NK-92 treated with Interleukin-12 subunit alpha and Interleukin-12 subunit beta, amount 100 ng/mL, for 24 hours (cell line): ENCODE measurements around the gene NRAS.

Experiments
- DNase-seq: peaks from one replicate; lab custom pipeline; 2025; lab: John Stamatoyannopoulos, UW

Gene NRAS

DNA sequence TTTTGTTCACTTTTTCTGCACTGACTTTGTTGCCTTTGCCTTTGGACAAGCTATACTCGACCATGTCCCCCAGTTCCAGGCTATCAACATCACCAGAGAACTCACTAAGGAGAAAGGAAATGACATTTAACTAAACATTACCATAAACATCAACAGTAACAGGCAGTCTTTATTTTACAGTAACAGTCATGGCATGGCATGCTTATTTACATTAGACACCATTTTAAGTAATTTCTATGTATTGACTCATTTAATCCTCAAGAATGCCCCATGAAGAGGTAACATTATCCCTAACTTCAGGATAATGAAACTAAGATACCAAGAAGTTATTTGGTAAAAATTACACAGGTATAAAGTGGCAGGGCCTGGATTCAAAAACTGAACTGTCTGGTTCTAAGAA lies 8.7 kb upstream of the NRAS start:
- DNase-seq, result no peak

GRCh38 chr1:114723915-114724314 lies 7.3 kb upstream of the NRAS start:
- DNase-seq, result no peak

GRCh38 chr1:114723457-114723856 lies 6.9 kb upstream of the NRAS start:
- no peak for DNase-seq

GRCh38 chr1:114720492-114720891 lies 3.9 kb upstream of the NRAS start:
- DNase-seq, result no peak

GRCh38 chr1:114719424-114719787 lies 2.8 kb upstream of the NRAS start:
- no peak for DNase-seq

DNA sequence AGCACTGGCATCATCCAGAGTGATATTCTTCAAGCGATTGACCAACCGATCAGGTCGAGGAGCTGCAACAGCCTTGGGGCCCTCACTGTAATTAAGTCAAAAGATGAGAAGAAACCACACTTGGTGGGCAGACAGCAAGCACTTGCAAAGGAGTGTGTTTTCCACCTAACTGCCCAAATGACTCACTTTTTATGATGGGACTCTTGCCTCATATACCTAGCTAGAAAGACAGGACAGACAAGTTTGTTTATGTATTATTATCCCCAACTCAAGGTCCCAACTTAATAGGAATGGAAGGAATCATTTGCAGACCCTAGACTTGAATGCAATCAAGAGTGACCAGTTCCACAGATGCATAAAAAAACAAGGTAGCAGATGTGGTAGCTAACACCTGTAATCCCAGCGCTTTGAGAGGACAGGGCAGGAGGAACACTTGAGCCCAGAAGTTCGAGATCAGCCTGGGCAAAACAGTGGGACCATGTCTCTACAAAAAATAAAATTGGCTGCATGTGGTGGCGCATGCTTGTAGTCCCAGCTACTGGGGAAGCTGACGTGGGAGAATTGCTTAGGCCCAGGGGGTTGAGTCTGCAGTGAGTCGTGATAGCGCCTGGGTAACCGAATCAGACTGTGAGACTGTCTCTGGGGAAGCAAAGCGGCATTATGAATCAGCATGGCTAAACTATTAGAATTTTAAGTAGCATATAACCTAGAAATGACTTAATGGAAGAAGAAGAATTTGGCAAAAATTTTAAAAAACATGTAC lies 2.3 kb upstream of the NRAS start:
- no peak for DNase-seq

DNA sequence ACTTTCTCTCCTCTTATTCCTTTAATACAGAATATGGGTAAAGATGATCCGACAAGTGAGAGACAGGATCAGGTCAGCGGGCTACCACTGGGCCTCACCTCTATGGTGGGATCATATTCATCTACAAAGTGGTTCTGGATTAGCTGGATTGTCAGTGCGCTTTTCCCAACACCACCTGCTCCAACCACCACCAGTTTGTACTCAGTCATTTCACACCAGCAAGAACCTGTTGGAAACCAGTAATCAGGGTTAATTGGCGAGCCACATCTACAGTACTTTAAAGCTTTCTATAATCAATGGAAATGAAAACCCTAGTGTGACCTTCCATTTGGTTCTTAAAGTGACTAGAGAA lies 643 bp downstream of the NRAS start:
- DNase-seq, result no peak

DNA sequence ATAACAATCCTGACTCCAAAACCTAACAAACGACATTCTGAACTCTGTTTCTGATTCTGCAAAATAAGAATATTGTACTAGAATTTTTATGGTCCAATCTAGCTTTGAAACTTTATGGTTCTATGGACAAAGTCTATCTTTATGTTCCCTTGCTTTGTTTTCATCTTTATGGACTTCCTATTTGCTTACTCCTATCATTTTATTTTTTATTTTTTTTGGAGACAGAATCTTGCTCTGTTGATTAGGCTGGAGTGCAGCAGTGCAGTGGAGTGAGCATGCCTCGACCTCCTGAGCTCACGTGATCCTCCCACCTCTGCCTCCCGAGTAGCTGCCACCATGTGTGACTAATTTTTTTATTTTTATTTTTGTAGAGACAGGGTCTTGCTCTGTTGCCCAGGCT lies 3.6 kb downstream of the NRAS start:
- DNase-seq, result no peak

DNA sequence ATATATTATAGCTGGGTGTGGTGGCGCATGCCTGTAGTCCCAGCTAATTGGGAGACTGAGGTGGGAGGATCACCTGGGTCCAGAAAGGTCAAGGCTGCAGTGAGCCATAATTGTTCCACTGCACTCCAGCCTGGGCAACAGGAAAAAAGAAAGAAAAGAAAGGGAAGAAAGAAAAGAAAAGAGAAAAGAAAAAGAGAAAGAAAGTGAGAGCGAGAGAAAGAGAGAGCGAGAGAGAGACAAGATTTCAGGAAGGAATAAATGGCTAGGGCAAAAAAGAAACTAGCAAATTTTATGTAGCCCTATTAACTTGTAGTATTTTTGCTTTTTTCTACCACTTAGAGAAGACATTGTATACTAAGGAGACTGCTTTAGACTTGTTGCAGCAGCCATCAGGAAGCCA lies 6.2 kb downstream of the NRAS start:
- no peak for DNase-seq

- DNase-seq, result no peak
These were observed 9.0 kb downstream of the NRAS start for GRCh38 chr1:114707604-114708003.

DNA sequence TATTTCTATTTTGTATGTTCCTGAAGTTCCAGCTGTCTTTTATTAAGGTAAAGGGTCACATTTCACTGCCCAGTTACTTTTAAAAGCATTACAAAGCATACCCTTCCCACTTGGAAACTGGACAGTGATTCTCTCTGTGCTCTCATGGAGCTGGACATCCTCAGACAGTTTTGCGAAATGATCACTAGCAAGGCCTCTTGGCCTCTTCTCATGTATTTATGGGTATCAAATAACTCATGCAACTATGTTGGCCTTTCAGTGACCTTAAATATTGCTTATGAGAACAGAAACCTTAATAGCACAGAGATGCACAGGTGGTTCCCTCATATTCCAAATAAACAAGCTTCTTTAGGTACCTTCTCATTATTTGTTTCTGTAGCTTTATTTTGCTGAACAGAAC lies 13.3 kb downstream of the NRAS start:
- DNase-seq, result no peak

DNA sequence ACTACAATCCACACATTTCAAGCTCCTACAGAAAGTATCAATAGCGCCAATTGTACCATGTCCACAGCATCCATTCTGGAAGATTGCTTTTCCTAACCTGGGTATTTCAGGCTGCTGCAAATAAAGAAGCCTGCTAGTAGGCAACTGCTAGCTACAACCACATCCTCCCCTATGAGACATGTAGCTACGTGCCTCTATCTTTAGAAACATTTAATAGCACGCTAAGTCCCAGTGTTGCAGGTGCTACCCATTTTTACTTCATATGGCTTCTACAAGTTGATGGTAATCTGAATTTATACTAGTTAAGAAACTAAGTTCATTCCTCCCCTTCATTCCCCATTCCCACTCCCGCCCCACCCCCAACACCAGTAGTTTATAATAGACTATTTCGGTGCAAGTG lies 13.8 kb downstream of the NRAS start:
- DNase-seq, result no peak

GRCh38 chr1:114701931-114702330 lies 14.6 kb downstream of the NRAS start:
- DNase-seq, result no peak

GRCh38 chr1:114700036-114700600 lies 16.5 kb downstream of the NRAS start:
- no peak for DNase-seq

- DNase-seq, result no peak
These were observed 19.8 kb downstream of the NRAS start for GRCh38 chr1:114696810-114697209.

DNA sequence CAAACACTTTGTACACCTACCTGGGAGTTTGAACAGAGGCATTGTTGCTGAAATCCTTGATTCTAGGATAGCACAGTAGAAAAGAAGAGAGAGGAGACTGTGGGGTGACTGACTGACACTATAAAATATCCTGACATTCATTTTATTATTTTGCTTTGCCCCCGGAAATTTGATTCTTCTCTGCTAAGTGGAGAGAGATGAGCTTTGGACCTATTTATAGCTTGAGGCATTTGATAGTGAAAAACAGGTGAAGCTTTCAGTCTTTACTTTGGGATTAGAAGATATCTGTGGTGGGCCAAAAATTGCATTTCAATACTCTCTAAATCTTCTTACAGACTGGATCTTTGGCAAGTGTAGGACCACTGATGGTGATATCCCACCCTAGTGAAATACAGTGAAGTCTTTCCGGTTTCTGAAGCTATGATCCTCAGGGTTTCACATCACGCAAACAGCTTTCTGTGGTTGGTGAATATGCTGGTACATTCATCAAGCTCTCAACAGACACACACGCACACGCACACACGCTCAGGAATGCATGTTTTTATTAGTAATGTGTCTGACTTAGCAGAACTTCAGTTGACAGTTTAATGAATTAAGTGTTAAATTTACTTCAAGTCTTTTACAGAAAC lies 21.0 kb downstream of the NRAS start, which contains the start of gene AMPD1:
TSS of gene AMPD1 (minus strand) at position 117 of the 629 bp plus-strand sequence. CDS start at position 42, 75 bp downstream.
- no peak for DNase-seq

DNA sequence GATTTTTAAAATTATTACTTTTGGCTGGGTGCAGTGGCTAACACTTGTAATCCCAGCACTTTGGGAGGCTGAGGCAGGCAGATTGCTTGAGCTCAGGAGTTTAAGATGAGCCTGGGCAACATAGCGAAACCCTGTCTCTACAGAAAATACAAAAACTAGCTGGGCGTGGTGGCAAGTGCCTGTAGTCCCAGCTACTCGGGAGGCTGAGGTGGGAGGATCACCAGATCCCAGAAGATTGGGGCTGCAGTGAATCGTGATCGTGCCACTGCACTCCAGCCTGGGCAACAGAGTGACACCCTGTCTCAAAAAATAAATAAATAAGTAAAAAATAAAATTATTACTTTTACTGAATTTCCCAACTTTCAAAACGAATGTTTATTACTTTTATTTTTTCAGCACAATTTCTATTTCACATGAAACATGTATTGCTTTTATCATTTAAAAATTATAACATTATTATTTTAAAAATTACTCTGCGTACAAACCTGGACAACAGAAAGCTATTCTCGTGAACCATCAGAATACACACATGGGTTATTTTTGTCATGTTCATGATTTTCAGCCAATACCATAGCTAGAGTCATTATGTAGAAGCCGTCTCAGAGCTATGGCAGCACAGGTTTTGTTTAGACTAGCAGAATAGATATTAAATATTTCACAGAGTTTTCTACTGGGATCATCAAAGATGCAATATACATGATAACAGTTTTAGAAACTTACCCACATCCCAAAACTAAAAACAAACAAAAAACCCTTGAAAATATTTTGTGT lies 21.8 kb downstream of the NRAS start:
- DNase-seq, result no peak

DNA sequence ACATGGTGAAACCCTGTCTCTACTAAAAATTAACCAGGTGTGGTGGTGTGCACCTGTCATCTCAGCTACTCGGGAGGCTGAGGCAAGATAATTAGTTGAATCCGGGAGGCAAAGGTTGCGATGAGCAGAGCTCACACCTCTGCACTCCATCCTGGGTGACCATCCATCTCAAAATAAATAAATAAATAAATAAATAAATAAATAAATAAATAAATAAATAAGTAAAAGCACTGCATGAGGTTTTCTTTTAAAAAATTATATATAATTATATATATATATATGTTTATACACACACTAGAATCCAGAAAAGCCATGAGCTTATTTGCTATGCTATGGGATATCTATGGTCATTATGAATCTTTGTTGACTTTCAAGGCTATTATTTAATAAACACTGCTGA lies 23.6 kb downstream of the NRAS start:
- no peak for DNase-seq

- DNase-seq, result no peak
These were observed 25.5 kb downstream of the NRAS start for GRCh38 chr1:114691061-114691460.

DNA sequence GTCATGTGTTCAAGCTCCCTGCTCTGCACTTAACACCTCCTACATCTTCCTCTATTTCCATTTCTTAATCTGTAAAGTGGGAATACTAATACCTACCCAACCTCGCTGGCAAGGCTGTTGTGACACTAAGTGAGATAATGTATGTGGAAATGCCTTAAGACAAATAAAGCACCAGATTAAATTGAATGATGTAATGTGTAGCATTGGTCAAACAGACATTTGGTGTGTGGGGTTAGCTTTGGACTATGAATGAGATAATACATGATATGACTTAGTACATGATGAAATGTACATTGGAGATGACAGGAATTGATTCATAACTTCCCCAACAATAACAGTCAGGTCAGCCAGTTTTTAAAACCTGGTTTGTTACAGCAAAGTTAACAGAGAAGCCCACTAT lies 26.4 kb downstream of the NRAS start:
- DNase-seq, result no peak

GRCh38 chr1:114688526-114688925 lies 28.0 kb downstream of the NRAS start:
- DNase-seq, result no peak

- no peak for DNase-seq
These were observed 30.7 kb downstream of the NRAS start for GRCh38 chr1:114685851-114686250.

DNA sequence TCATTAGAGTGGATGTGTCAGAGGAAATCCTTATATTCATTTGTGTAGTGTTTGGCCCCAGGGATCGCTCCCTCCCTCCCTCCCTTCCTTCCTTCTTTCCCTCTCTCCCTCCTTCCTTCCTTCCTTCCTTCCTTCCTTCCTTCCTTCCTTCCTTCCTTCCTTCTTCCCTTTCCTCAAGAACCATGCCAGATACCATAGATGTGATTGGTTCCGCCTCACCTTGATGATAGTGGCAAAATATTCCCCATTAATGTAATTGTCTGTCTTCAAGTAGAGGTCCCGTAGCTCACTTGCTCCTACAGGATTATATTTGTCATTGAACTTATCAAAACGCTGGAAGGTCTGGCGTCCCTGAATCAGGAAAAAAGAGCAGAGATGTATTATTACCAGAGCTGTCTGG lies 38.9 kb downstream of the NRAS start:
- no peak for DNase-seq
